ENCODE results near the gene HIF3A. TPM values are rescaled to one million over a fixed set of nuclear protein-coding genes. Genes with fewer than 3 reads are reported as not detected.
"Not testable (repeated sequence)": the region's sequence is repeated elsewhere in the genome, so short reads cannot be mapped to it uniquely, and the experiment has no call there.

The HIF3A gene
- total RNA-seq, 2 donors from 2014 or later: 73.1 to 123 TPM

DNA sequence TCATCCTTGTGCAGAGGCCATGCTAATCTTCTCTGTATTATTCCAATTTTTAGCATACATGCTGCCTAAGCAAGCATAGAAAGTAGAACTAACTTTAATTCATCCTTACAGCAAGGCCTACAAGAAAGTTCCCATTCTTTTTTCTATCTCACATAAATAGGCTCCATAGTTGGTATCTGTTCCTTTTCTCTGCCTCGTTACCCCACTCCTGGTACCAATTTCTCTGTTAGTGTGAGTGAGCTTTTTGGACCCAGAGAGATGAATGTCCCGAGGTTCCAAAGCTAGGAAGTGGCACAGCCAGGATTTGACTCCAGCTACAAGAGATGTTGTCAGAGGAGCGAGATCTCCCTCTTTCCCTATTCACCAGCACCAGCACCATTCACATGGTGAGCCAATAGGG is 9.7 kb downstream of the HIF3A start:
- Histone ChIP-seq H3K27ac (no peak overlapping the region), H3K27me3 (no peaks in the 10 kb centered on the region), H3K36me3 (peaks cover 92% of the 10 kb centered on the region), H3K9me3 (no peaks in the 10 kb centered on the region), H3K4me1 (peaks cover 0 to 43% of the 10 kb centered on the region in 2 donors), H3K4me3 (no peak overlapping the region)
- DNase-seq (ENCODE audit: low spot score): no peak
- TF ChIP-seq, protein P1, sequence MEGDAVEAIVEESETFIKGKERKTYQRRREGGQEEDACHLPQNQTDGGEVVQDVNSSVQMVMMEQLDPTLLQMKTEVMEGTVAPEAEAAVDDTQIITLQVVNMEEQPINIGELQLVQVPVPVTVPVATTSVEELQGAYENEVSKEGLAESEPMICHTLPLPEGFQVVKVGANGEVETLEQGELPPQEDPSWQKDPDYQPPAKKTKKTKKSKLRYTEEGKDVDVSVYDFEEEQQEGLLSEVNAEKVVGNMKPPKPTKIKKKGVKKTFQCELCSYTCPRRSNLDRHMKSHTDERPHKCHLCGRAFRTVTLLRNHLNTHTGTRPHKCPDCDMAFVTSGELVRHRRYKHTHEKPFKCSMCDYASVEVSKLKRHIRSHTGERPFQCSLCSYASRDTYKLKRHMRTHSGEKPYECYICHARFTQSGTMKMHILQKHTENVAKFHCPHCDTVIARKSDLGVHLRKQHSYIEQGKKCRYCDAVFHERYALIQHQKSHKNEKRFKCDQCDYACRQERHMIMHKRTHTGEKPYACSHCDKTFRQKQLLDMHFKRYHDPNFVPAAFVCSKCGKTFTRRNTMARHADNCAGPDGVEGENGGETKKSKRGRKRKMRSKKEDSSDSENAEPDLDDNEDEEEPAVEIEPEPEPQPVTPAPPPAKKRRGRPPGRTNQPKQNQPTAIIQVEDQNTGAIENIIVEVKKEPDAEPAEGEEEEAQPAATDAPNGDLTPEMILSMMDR (IDR thresholded peaks at IDR 0.05): no peak

GRCh38 chr19:46308510-46308909 is 11.7 kb downstream of the HIF3A start:
- peaks cover 0 to 23% of the 10 kb centered on the region in 2 donors for H3K4me1 ChIP-seq
- H3K9me3 ChIP-seq: no peaks in the 10 kb centered on the region
- H3K27me3 ChIP-seq: no peaks in the 10 kb centered on the region
- TF ChIP-seq, protein P1 (IDR thresholded peaks at IDR 0.05): no peak
- DNase-seq (ENCODE audit: low spot score): no peak
- H3K27ac ChIP-seq: no peak overlapping the region
- no peak overlapping the region for H3K4me3 ChIP-seq
- peaks cover 93% of the 10 kb centered on the region for H3K36me3 ChIP-seq

GRCh38 chr19:46309056-46309455 is 12.2 kb downstream of the HIF3A start:
- TF ChIP-seq, protein P1 (IDR thresholded peaks at IDR 0.05): no peak
- no peak overlapping the region for H3K27ac ChIP-seq
- H3K4me1 ChIP-seq: peaks cover 0 to 17% of the 10 kb centered on the region in 2 donors
- H3K9me3 ChIP-seq: no peaks in the 10 kb centered on the region
- H3K36me3 ChIP-seq: peaks cover 87% of the 10 kb centered on the region
- H3K27me3 ChIP-seq: no peaks in the 10 kb centered on the region
- H3K4me3 ChIP-seq: no peak overlapping the region
- no peak for DNase-seq (ENCODE audit: low spot score)

DNA sequence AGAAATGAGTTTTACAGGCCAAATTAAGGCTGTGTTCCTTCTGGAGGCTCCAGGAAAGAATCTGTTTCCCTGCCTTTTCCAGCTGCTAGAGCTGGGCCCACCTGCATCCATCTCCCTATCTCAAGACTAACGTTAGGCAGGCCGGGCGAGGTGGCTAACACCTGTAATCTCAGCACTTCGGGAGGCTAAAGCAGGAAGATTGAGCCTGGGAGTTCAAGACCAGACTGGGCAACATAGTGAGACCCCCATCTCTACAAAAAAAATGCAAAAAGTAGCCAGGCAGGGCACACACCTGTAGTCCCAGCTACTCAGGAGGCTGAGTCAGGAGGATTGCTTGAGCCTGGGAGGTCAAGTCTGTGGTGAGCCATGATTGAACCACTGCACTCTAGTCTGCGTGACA is 14.6 kb downstream of the HIF3A start:
- no peaks in the 10 kb centered on the region for H3K4me1 ChIP-seq
- no peaks in the 10 kb centered on the region for H3K27me3 ChIP-seq
- DNase-seq (ENCODE audit: low spot score): no peak
- no peaks in the 10 kb centered on the region for H3K9me3 ChIP-seq
- H3K36me3 ChIP-seq: peaks cover 87% of the 10 kb centered on the region
- no peak overlapping the region for H3K27ac ChIP-seq
- TF ChIP-seq, protein P1 (IDR thresholded peaks at IDR 0.05): no peak
- H3K4me3 ChIP-seq: no peak overlapping the region

- DNase-seq (ENCODE audit: low spot score); H3K4me1 ChIP-seq; H3K27ac ChIP-seq; H3K27me3 ChIP-seq; H3K9me3 ChIP-seq; H3K4me3 ChIP-seq: not testable (repeated sequence)
- H3K36me3 ChIP-seq: peaks cover 85% of the 10 kb centered on the region
Observed at GRCh38 chr19:46313540-46314469, 17.0 kb downstream of the HIF3A start.

- Histone ChIP-seq H3K9me3 (no peaks in the 10 kb centered on the region), H3K27me3 (no peaks in the 10 kb centered on the region), H3K27ac (no peak overlapping the region), H3K4me1 (no peaks in the 10 kb centered on the region), H3K4me3 (no peak overlapping the region), H3K36me3 (peaks cover 85% of the 10 kb centered on the region)
- DNase-seq (ENCODE audit: low spot score): no peak
- TF ChIP-seq, protein P1 (IDR thresholded peaks at IDR 0.05): no peak
Observed at GRCh38 chr19:46317339-46317738, 20.5 kb downstream of the HIF3A start.

All from right atrium auricular region (tissue), 2 donors.